Cardiac fibroblast (primary cell): ENCODE data around the gene PRM1.

Source experiments
- DNase-seq, 2 donors: peaks; one replicate each; pipeline versions ENCODE4 v3.0.0 to v3.0.0-alpha.2; 2010; ENCODE audit warnings: low read depth in 2 of 2
- H3K4me3 ChIP-seq, 2 donors: replicated peaks in 1 of 2; 1 replicate in 1 of 2; 2 replicates in 1 of 2; pipeline ENCODE4 v1.5.1; 2011; ENCODE audit warnings: low read depth in 2 of 2, low read length in 2 of 2, mild to moderate bottlenecking in 2 of 2, moderate library complexity in 1 of 2
- TF ChIP-seq, protein P1 (sequence below): IDR thresholded peaks from one replicate; pipeline ENCODE4 v1.5.1; 2011; ENCODE audit warnings: low read depth, mild to moderate bottlenecking, low read length, inconsistent platforms

PRM1 gene

DNA sequence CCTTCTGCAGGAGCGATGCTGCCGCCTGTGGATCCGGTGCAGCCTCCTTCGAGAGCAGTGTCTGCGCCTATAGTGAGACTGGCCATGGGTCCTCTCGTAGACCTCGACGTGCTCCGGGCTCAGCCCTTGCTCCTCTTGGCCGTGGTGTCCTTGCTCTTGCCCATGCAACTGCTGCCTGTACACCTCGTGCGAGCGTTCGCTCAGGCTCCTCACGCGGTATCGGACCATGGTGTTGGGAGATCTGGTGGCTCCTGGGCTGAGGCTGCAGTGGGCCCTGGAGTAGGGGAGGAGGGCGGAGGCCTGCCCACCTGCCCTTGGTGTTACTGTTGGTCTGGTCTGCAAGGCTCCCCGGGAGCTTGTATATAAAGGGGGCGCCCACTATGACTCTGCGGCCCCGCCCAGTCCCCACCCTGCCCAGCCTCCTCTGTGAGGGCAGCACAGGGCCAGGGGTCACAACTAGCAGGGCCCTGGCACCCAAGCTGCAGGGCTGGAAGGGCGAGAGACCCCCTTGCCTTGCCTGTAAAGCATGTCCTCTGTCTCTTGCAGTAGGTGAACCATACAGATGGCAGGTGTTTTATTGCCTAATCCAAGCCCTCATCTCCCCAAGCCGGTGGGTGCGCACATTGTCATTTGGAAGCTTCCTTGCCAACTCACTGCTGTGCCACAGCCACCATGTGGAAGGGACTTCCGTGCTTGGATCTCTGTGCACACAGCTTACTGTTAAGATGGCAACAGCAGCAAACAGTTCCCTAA lies 4.8 kb downstream of the PRM1 start, which contains the start of gene PRM2:
TSS of gene PRM2 (minus strand) at position 338 of the 753 bp plus-strand sequence. CDS start at position 228, 110 bp downstream.
- no peak within 1 kb of the TSS for H3K4me3 ChIP-seq
- no peak for DNase-seq
- TF ChIP-seq, protein P1, sequence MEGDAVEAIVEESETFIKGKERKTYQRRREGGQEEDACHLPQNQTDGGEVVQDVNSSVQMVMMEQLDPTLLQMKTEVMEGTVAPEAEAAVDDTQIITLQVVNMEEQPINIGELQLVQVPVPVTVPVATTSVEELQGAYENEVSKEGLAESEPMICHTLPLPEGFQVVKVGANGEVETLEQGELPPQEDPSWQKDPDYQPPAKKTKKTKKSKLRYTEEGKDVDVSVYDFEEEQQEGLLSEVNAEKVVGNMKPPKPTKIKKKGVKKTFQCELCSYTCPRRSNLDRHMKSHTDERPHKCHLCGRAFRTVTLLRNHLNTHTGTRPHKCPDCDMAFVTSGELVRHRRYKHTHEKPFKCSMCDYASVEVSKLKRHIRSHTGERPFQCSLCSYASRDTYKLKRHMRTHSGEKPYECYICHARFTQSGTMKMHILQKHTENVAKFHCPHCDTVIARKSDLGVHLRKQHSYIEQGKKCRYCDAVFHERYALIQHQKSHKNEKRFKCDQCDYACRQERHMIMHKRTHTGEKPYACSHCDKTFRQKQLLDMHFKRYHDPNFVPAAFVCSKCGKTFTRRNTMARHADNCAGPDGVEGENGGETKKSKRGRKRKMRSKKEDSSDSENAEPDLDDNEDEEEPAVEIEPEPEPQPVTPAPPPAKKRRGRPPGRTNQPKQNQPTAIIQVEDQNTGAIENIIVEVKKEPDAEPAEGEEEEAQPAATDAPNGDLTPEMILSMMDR: no peak

DNA sequence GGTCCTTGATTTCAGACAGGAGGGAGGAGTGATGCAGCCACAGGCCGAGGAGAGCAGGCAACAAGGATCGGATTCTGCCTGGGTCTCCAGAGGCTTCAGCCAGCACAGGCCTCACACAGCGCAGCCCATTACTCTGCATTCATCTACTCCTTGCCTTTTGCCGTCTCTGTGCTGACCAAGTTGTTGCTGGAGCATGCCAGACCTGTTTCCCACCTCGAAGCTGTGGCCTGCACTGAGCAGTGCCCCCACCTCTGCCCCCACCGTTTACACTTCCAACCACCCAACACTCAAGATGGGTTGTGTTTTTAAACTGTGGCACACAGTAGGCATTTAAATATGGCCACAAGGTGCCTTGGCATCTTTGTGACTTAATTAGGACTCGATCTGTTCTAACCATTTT lies 6.2 kb downstream of the PRM1 start:
- no peak overlapping the region for H3K4me3 ChIP-seq
- TF ChIP-seq, protein P1: no peak
- no peak for DNase-seq

DNA sequence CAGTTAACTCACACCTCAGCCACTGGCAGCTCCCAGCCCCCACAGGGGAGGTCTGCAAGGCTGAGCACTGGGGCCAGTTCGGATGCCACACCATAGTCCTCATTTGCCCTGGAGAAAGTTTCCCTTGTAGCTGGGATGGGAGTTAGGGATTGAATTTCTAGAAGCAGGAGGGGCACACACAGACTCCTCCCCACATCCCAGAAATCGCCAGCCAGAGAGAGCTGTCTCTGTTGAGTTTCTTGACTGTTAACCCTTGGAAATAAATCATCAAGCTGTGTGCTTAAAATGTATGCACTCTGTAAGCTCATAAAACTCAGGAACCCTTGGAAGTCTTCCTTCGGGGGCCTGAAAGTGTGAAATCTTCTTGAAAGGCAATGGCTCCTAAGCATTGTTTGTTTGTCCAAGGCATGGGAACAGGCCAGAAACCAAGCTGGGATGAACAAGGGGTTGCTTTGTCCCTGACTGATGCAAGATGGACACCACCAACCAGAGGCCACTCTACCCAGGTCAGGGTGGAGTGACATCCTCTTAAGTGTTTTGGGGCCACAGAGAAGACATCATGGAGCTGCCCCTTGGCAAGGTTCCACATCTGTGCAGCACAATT lies 7.3 kb downstream of the PRM1 start:
- H3K4me3 ChIP-seq: no peak overlapping the region
- TF ChIP-seq, protein P1: no peak
- DNase-seq: no peak

DNA sequence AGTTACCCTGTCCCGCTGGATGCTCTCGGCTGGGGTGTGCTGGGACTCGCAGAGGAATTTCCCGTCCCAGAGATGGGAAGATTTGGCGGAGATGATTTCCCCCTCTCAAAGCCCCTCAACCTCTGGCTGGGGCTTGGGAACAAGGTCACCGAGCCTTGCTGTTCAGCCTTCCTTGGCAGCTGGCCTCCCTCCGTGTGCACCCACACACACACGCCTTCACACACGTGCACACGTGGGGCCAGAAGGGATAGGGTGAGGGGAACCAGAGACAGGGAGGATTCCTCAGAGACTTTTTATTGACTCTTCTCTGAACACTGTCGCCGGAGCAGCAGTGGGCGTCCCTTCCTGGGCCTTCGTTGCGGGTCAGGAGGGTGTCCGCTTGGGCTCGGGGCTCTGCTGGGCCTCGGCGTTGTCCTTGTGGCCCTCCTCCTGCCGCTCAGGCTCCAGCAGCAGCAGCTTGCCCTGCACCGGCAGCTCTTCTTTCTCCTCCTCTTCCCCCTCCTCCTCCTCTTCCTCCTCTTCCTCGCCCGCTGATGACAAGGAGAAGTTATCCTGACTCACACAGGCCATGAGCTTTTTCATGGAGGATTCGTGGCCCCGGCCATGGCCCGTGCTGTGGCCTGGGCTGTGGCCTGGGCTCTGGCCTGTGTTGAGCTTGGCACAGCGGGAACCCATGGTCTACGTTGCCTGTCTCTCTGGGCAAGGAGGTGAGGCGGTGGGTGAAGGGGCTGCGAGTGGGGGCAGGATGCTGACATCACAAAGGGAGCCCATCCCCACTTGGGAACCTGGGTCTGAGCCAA lies 8.0 kb downstream of the PRM1 start, which contains the start of gene PRM3:
TSS of gene PRM3 (minus strand) at position 709 of the 800 bp plus-strand sequence. CDS start at position 675, 34 bp downstream.
- no peak for DNase-seq
- no peak within 1 kb of the TSS for H3K4me3 ChIP-seq
- TF ChIP-seq, protein P1: no peak

DNA sequence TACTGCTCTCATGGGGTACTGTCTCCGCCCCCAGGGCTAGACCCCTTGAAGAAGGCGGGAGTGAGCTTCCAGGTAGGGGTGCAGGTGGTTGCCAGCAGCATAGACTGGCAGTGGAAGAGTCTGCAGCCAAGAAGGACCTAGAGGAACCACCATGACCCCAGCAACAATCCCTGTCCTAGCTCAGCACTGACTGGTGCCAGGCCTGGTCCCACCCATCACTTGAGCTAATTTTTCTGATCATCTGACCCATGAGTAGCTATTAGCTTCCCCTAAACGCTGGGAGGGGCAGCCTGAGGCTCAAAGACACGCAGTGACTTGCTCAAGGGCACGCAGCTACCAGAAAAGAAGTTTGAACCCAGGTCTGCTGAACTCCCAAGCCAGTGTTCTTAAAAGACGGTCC lies 8.6 kb downstream of the PRM1 start:
- TF ChIP-seq, protein P1: no peak
- no peak for DNase-seq
- no peak overlapping the region for H3K4me3 ChIP-seq

DNA sequence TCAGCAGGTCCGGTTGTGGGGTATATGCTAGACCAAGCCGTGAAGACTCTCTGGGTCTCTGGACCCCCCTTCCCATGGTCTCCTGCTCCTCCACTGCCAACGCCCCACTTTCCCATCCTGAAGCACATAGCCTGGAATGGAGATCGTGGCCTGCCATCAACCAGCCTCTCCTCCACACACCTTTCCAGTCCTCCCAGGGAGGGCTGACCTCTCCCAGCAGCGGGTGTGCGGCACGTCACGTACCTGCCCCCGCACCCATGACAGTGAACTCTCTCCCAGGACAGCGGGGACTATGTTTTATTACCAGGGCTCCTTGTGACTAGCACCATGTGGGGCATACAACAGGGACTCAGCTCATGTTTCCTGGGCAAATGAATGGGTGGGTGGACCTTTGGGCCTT lies 9.5 kb downstream of the PRM1 start:
- no peak overlapping the region for H3K4me3 ChIP-seq
- TF ChIP-seq, protein P1: no peak
- DNase-seq: no peak
